ENCODE measurements around the gene CDH1. TPM values are rescaled to one million over a fixed set of nuclear protein-coding genes. Genes with fewer than 3 reads are reported as not detected.

CDH1 gene
- polyA plus RNA-seq, 1 of the 3 experiments (the other 2 are of a cell fraction): not detected

DNA sequence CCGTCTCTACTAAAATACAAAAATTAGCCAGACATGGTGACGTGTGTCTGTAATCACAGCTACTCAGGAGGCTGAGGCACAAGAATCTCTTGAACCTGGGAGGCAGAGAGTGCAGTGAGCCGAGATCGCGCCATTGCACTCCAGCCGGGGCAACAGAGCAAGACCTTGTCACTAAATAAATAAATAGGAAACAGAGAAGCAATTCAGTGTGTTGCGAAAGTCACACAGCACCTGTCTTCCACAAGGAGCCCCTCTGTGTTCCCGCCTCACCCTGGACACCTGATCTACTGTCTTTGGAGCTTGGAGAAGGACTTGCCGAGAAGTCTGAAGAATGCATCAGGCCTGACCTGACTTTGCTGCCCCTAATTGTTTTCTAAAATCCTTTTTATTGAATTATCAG is 3.5 kb upstream of the CDH1 start (continued):
- TF ChIP-seq, protein P1, sequence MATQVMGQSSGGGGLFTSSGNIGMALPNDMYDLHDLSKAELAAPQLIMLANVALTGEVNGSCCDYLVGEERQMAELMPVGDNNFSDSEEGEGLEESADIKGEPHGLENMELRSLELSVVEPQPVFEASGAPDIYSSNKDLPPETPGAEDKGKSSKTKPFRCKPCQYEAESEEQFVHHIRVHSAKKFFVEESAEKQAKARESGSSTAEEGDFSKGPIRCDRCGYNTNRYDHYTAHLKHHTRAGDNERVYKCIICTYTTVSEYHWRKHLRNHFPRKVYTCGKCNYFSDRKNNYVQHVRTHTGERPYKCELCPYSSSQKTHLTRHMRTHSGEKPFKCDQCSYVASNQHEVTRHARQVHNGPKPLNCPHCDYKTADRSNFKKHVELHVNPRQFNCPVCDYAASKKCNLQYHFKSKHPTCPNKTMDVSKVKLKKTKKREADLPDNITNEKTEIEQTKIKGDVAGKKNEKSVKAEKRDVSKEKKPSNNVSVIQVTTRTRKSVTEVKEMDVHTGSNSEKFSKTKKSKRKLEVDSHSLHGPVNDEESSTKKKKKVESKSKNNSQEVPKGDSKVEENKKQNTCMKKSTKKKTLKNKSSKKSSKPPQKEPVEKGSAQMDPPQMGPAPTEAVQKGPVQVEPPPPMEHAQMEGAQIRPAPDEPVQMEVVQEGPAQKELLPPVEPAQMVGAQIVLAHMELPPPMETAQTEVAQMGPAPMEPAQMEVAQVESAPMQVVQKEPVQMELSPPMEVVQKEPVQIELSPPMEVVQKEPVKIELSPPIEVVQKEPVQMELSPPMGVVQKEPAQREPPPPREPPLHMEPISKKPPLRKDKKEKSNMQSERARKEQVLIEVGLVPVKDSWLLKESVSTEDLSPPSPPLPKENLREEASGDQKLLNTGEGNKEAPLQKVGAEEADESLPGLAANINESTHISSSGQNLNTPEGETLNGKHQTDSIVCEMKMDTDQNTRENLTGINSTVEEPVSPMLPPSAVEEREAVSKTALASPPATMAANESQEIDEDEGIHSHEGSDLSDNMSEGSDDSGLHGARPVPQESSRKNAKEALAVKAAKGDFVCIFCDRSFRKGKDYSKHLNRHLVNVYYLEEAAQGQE (IDR thresholded peaks at IDR 0.05; ENCODE audit: low read depth, low read length): no peak
- TF ChIP-seq EZH2phosphoT487 (IDR thresholded peaks at IDR 0.05; ENCODE audit: borderline replicate concordance, low read depth) (no peak), SIN3A (IDR thresholded peaks at IDR 0.05; ENCODE audit: borderline replicate concordance, low read depth, low read length) (no peak), SMC3 (IDR thresholded peaks at IDR 0.05; ENCODE audit: low read depth, low read length) (no peak), FOXM1 (IDR thresholded peaks at IDR 0.05; ENCODE audit: low read depth) (no peak), MEF2A (IDR thresholded peaks at IDR 0.05; ENCODE audit: borderline replicate concordance, low read depth) (no peak)
- TF ChIP-seq, protein P2, sequence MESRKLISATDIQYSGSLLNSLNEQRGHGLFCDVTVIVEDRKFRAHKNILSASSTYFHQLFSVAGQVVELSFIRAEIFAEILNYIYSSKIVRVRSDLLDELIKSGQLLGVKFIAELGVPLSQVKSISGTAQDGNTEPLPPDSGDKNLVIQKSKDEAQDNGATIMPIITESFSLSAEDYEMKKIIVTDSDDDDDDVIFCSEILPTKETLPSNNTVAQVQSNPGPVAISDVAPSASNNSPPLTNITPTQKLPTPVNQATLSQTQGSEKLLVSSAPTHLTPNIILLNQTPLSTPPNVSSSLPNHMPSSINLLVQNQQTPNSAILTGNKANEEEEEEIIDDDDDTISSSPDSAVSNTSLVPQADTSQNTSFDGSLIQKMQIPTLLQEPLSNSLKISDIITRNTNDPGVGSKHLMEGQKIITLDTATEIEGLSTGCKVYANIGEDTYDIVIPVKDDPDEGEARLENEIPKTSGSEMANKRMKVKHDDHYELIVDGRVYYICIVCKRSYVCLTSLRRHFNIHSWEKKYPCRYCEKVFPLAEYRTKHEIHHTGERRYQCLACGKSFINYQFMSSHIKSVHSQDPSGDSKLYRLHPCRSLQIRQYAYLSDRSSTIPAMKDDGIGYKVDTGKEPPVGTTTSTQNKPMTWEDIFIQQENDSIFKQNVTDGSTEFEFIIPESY (IDR thresholded peaks at IDR 0.05; ENCODE audit: borderline replicate concordance, low read depth): no peak

DNA sequence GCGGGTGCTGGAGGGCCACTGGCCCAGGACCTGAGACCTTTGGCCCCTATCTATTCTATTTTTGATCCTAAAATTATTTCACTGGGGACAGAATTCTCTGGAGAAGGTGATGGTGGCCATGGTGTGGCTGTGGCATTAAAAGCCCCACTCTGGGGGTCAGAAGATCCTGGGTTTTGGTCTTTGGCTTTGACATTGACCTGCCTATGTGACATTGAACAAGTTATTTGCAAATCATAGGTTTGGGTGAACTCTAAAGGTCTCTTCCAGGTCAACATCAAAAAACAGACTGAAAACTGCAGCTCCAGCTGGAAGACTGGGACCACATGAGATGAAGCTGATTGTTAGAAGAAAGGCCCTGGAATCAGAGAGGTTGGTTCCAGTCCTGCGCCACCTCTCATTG is 2.3 kb upstream of the CDH1 start:
- H3K27me3 ChIP-seq (ENCODE audit: insufficient read depth): peaks cover 16% of the 10 kb centered on the region; the same call in 1 of the 2 replicates
- no peaks in the 10 kb centered on the region for H3K36me3 ChIP-seq (replicated peaks in 1 of 2; ENCODE audit: control insufficient read depth in 1 of 2, insufficient read depth in 2 of 2, low read length in 1 of 2)
- H3K9ac ChIP-seq: no peak overlapping the region
- DNase-seq: no peak
- WGBS (ENCODE audit: low lambda C conversion rate): 93% methylated on average over 2 of the region's 2 CpGs
- CTCF ChIA-PET: interaction anchor here (1.3 kb wide), 2 partner anchors 12 to 66 kb away, joined by 3 read pairs; no protein-coding TSS in a partner anchor
- no peaks in the 10 kb centered on the region for H4K20me1 ChIP-seq (ENCODE audit: insufficient read depth)
- no peaks in the 10 kb centered on the region for H3K9me2 ChIP-seq
- no peaks in the 10 kb centered on the region for H3K9me3 ChIP-seq
- H3K4me2 ChIP-seq: no peak overlapping the region
- H3K27ac ChIP-seq (ENCODE audit: low read depth in 2 of 2, low read length in 1 of 2): no peak overlapping the region
- H3K4me3 ChIP-seq (ENCODE audit: low read depth in 2 of 2, low read length in 1 of 2): no peak overlapping the region
- no peaks in the 10 kb centered on the region for H3K79me2 ChIP-seq (ENCODE audit: insufficient read depth)
- H3F3A ChIP-seq (replicated peaks; ENCODE audit: insufficient read depth): no peaks in the 10 kb centered on the region
- peaks cover 0 to 8% of the 10 kb centered on the region in 2 experiments; a peak in 1 of 4 replicates for H3K4me1 ChIP-seq (ENCODE audit: control insufficient read depth in 1 of 2, insufficient read depth in 2 of 2, low read depth in 1 of 2, low read length in 1 of 2)
- H2AFZ ChIP-seq (ENCODE audit: low read depth): no peak overlapping the region
- POLR2A ChIA-PET: no interaction called here
- TF ChIP-seq, protein P2 (IDR thresholded peaks at IDR 0.05; ENCODE audit: borderline replicate concordance, low read depth): no peak
- no peak for TF ChIP-seq SIN3A (IDR thresholded peaks at IDR 0.05; ENCODE audit: borderline replicate concordance, low read depth, low read length)
- TF ChIP-seq FOXM1 (IDR thresholded peaks at IDR 0.05; ENCODE audit: low read depth): no peak
- TF ChIP-seq TCF12 (IDR thresholded peaks at IDR 0.05): no peak
- TF ChIP-seq GATA2 (CRISPR knock-in tag; IDR thresholded peaks at IDR 0.05): no peak
- TF ChIP-seq GABPA (IDR thresholded peaks at IDR 0.05; ENCODE audit: low read depth): no peak
- no peak for TF ChIP-seq SMC3 (IDR thresholded peaks at IDR 0.05; ENCODE audit: low read depth, low read length)
- TF ChIP-seq TEAD4 (IDR thresholded peaks at IDR 0.05; ENCODE audit: borderline replicate concordance, insufficient read depth): no peak
- TF ChIP-seq EP300 (IDR thresholded peaks at IDR 0.05; ENCODE audit: borderline replicate concordance in 1 of 2, low read depth in 1 of 2, low read length in 1 of 2): no peak
- TF ChIP-seq NRF1 (IDR thresholded peaks at IDR 0.05; ENCODE audit: low read depth, low read length): no peak
- TF ChIP-seq FOSL2 (IDR thresholded peaks at IDR 0.05; ENCODE audit: borderline replicate concordance, low read depth): no peak
- no peak for TF ChIP-seq ELF1 (IDR thresholded peaks at IDR 0.05)
- TF ChIP-seq, protein P1 (IDR thresholded peaks at IDR 0.05; ENCODE audit: low read depth, low read length): no peak
- TF ChIP-seq NFIC (IDR thresholded peaks at IDR 0.05; ENCODE audit: borderline replicate concordance): no peak
- no peak for TF ChIP-seq YY1 (IDR thresholded peaks at IDR 0.05; ENCODE audit: low read depth)
- TF ChIP-seq RAD21 (IDR thresholded peaks at IDR 0.05; ENCODE audit: low read length): no peak
- no peak for TF ChIP-seq JUND (IDR thresholded peaks at IDR 0.05)

Data from SK-N-SH (cell line).